ENCODE data around the gene P4HB. TPM values are rescaled to one million over a fixed set of nuclear protein-coding genes. Genes with fewer than 3 reads are reported as not detected.

The P4HB gene
- total RNA-seq, 1 experiment from 2014 or later: 777 TPM

DNA sequence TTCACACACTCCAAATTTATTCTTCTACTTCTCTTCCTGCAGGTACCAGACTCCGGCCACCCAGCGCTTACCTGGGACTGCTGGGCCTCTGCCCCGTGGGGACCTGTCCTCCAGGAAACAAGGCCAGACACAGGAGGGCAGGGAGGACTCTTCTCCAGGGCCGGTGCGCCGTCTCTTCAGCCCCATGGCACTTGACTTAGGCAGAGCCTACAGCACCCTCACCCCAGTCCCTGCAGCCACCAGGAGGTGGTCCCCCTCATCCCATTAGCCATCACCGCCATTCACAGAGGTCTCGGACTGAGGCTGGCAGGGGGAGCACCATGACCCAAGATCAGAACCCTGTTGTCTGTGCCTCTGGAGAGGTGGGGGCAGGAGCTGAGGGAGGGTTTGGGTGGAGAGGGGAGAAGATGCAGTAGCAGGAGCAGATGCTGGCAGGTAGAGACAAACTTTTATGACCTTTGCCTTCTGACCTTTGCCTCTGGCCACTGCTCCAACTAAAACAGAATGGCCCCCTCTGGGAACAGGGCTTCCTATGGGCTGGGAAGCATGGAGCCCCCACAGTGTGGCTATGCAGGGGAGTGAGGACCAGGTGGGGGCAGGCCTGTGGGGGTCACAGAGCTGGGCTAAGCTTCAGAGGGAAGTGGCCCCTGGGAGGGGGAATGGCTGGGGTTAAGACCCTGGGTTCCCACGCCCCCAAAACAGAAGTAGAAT lies 58.1 kb downstream of the P4HB start:
- Mint-ChIP-seq H3K27ac (ENCODE audit: unreplicated experiment) (no peak overlapping the region), H3K4me3 (ENCODE audit: low read depth, unreplicated experiment) (no peak overlapping the region), H3K9me3 (ENCODE audit: low read depth, unreplicated experiment) (no peaks in the 10 kb centered on the region), H3K36me3 (ENCODE audit: insufficient read depth, unreplicated experiment) (peaks cover 6% of the 10 kb centered on the region), H3K4me1 (ENCODE audit: low read depth, unreplicated experiment) (peaks cover 8% of the 10 kb centered on the region), H3K27me3 (ENCODE audit: unreplicated experiment) (peaks cover 79% of the 10 kb centered on the region)
- TF ChIP-seq, protein P1, sequence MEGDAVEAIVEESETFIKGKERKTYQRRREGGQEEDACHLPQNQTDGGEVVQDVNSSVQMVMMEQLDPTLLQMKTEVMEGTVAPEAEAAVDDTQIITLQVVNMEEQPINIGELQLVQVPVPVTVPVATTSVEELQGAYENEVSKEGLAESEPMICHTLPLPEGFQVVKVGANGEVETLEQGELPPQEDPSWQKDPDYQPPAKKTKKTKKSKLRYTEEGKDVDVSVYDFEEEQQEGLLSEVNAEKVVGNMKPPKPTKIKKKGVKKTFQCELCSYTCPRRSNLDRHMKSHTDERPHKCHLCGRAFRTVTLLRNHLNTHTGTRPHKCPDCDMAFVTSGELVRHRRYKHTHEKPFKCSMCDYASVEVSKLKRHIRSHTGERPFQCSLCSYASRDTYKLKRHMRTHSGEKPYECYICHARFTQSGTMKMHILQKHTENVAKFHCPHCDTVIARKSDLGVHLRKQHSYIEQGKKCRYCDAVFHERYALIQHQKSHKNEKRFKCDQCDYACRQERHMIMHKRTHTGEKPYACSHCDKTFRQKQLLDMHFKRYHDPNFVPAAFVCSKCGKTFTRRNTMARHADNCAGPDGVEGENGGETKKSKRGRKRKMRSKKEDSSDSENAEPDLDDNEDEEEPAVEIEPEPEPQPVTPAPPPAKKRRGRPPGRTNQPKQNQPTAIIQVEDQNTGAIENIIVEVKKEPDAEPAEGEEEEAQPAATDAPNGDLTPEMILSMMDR (IDR thresholded peaks at IDR 0.05; ENCODE audit: unreplicated experiment): no peak
- CTCF ChIA-PET: interaction anchor here (0.6 kb wide), 1 partner anchor 67 kb away, joined by 3 read pairs; no protein-coding TSS in a partner anchor
- intact Hi-C loops (cut with micrococcal nuclease; ENCODE audit: unreplicated experiment): no loop called here
- no peak for DNase-seq
- no TSS peak for BruUV-seq (replicated peaks)

DNA sequence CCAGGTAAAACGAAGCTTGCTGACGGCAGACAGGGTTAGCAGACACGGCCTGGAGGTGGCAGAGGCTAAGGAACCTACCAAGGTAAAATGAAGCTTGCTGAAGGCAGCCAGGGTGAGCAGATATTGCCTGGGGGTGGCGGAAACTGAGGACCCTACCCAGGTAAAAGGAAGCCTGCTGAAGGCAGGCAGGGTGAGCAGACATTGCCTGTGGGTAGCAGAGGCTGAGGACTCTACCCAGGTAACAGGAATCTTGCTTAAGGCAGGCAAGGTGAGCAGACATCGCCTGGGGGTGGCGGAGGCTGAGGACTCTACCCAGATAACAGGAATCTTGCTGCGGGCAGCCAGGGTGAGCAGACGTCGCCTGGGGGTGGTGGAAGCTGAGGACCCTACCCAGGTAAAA lies 59.0 kb downstream of the P4HB start:
- TF ChIP-seq, protein P1 (IDR thresholded peaks at IDR 0.05; ENCODE audit: unreplicated experiment): no peak
- peaks cover 70% of the 10 kb centered on the region for H3K27me3 Mint-ChIP-seq (ENCODE audit: unreplicated experiment)
- peaks cover 8% of the 10 kb centered on the region for H3K4me1 Mint-ChIP-seq (ENCODE audit: low read depth, unreplicated experiment)
- no peak overlapping the region for H3K27ac Mint-ChIP-seq (ENCODE audit: unreplicated experiment)
- peaks cover 6% of the 10 kb centered on the region for H3K36me3 Mint-ChIP-seq (ENCODE audit: insufficient read depth, unreplicated experiment)
- CTCF ChIA-PET: no interaction called here
- H3K9me3 Mint-ChIP-seq (ENCODE audit: low read depth, unreplicated experiment): no peaks in the 10 kb centered on the region
- no peak for DNase-seq
- BruUV-seq (replicated peaks): no TSS peak
- intact Hi-C loops (cut with micrococcal nuclease; ENCODE audit: unreplicated experiment): no loop called here
- no peak overlapping the region for H3K4me3 Mint-ChIP-seq (ENCODE audit: low read depth, unreplicated experiment)

DNA sequence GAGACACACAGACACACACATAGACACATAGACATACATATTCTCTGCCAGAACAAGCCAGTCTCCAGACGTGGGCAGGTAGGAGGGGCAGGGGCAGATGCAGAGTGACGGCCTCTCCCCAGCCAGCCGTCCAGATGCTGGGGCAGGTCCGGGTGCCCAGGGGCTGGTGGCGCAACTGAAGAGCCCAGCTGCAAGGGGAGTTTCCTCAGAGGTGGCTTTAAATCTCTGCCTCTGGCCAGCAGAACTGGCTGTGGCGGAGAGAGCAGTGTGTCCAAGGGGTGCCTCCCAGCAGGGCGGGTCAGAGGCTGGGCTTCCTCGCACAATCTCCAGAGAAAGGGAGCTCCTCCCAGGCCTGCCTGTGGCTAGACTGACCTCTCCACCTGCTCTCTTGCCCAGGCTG lies 65.8 kb downstream of the P4HB start:
- H3K4me1 Mint-ChIP-seq (ENCODE audit: low read depth, unreplicated experiment): no peaks in the 10 kb centered on the region
- TF ChIP-seq, protein P1 (IDR thresholded peaks at IDR 0.05; ENCODE audit: unreplicated experiment): no peak
- CTCF ChIA-PET: interaction anchor here (0.8 kb wide), 1 partner anchor 59 kb away, joined by 3 read pairs; no protein-coding TSS in a partner anchor
- H3K4me3 Mint-ChIP-seq (ENCODE audit: low read depth, unreplicated experiment): no peak overlapping the region
- DNase-seq: no peak
- H3K27ac Mint-ChIP-seq (ENCODE audit: unreplicated experiment): no peak overlapping the region
- H3K36me3 Mint-ChIP-seq (ENCODE audit: insufficient read depth, unreplicated experiment): no peaks in the 10 kb centered on the region
- no peaks in the 10 kb centered on the region for H3K9me3 Mint-ChIP-seq (ENCODE audit: low read depth, unreplicated experiment)
- no TSS peak for BruUV-seq (replicated peaks)
- peaks cover 7% of the 10 kb centered on the region for H3K27me3 Mint-ChIP-seq (ENCODE audit: unreplicated experiment)
- intact Hi-C loops (cut with micrococcal nuclease; ENCODE audit: unreplicated experiment): no loop called here

DNA sequence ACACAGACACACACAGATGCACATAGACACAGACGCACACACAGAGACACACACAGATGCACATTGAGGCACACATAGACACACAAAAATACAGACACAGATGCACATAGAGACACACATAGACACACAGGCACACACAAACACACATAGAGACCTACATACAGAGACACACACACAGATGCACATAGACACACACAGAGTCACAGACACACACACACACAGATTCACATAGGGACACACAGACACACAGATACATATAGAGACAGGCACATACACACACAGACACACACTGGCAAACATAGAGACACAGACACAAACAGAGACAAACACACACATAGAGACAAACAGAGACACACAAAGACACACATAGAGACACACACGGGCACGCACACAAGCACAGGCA lies 66.3 kb downstream of the P4HB start:
- no peak overlapping the region for H3K27ac Mint-ChIP-seq (ENCODE audit: unreplicated experiment)
- no TSS peak for BruUV-seq (replicated peaks)
- no peaks in the 10 kb centered on the region for H3K9me3 Mint-ChIP-seq (ENCODE audit: low read depth, unreplicated experiment)
- no peak for DNase-seq
- CTCF ChIA-PET: interaction anchor here (0.8 kb wide), 1 partner anchor 59 kb away, joined by 3 read pairs; no protein-coding TSS in a partner anchor
- H3K27me3 Mint-ChIP-seq (ENCODE audit: unreplicated experiment): peaks cover 3% of the 10 kb centered on the region
- H3K36me3 Mint-ChIP-seq (ENCODE audit: insufficient read depth, unreplicated experiment): no peaks in the 10 kb centered on the region
- no peak overlapping the region for H3K4me3 Mint-ChIP-seq (ENCODE audit: low read depth, unreplicated experiment)
- no peaks in the 10 kb centered on the region for H3K4me1 Mint-ChIP-seq (ENCODE audit: low read depth, unreplicated experiment)
- intact Hi-C loops (cut with micrococcal nuclease; ENCODE audit: unreplicated experiment): no loop called here
- TF ChIP-seq, protein P1 (IDR thresholded peaks at IDR 0.05; ENCODE audit: unreplicated experiment): no peak

Other genes starting within 250 kb of the P4HB start
- 146 and 149 TPM in 2 replicates for gene NPLOC4, start 223.4 kb downstream of the P4HB start, total RNA-seq (2022)
- 2.9 and 4.2 TPM in 2 replicates for gene TSPAN10, start 223.3 kb downstream of the P4HB start, total RNA-seq (2022)
- not detected in 2 replicates for gene PDE6G, start 204.0 kb downstream of the P4HB start, total RNA-seq (2022)
- gene OXLD1, start 193.9 kb downstream of the P4HB start, total RNA-seq (2022): 36.5 and 39.5 TPM in 2 replicates
- 37.5 and 37.8 TPM in 2 replicates for gene CCDC137, start 193.8 kb downstream of the P4HB start, total RNA-seq (2022)
- 35.4 and 40.1 TPM in 2 replicates for gene ARL16, start 176.7 kb downstream of the P4HB start, total RNA-seq (2022)
- 160 and 167 TPM in 2 replicates for gene HGS, start 176.5 kb downstream of the P4HB start, total RNA-seq (2022)
- 94.7 and 101 TPM in 2 replicates for gene MRPL12, start 157.2 kb downstream of the P4HB start, total RNA-seq (2022)
- 66.5 and 72.3 TPM in 2 replicates for gene SLC25A10, start 148.3 kb downstream of the P4HB start, total RNA-seq (2022)
- gene GCGR, start 56.4 kb downstream of the P4HB start, total RNA-seq (2022): 0.78 TPM in 1 of 2 replicates, not detected in the other
- gene MCRIP1, start 27.2 kb downstream of the P4HB start, total RNA-seq (2022): 37.3 and 38.5 TPM in 2 replicates
- gene PPP1R27, start 25.5 kb downstream of the P4HB start, total RNA-seq (2022): not detected in 2 replicates
- 273 and 288 TPM in 2 replicates for gene ARHGDIA, start 10.8 kb upstream of the P4HB start, total RNA-seq (2022)
- gene ALYREF, start 31.1 kb upstream of the P4HB start, total RNA-seq (2022): 118 and 122 TPM in 2 replicates
- 110 and 113 TPM in 2 replicates for gene ANAPC11, start 31.2 kb upstream of the P4HB start, total RNA-seq (2022)
- gene NPB, start 41.7 kb upstream of the P4HB start, total RNA-seq (2022): 0.27 and 0.47 TPM in 2 replicates
- 58.4 and 60.9 TPM in 2 replicates for gene PCYT2, start 50.9 kb upstream of the P4HB start, total RNA-seq (2022)
- 50.3 and 56.0 TPM in 2 replicates for gene SIRT7, start 57.6 kb upstream of the P4HB start, total RNA-seq (2022)
- gene MAFG, start 67.2 kb upstream of the P4HB start, total RNA-seq (2022): 36.1 and 37.9 TPM in 2 replicates
- 102 and 105 TPM in 2 replicates for gene PYCR1, start 76.8 kb upstream of the P4HB start, total RNA-seq (2022)
- gene MYADML2, start 86.7 kb upstream of the P4HB start, total RNA-seq (2022): not detected in 2 replicates
- not detected in 2 replicates for gene NOTUM, start 100.7 kb upstream of the P4HB start, total RNA-seq (2022)
- 37.7 and 43.5 TPM in 2 replicates for gene ASPSCR1, start 117.1 kb upstream of the P4HB start, total RNA-seq (2022)
- 84.4 and 86.9 TPM in 2 replicates for gene CENPX, start 162.3 kb upstream of the P4HB start, total RNA-seq (2022)
- 31.2 and 32.6 TPM in 2 replicates for gene LRRC45, start 162.8 kb upstream of the P4HB start, total RNA-seq (2022)
- gene RAC3, start 171.1 kb upstream of the P4HB start, total RNA-seq (2022): 8.0 and 9.3 TPM in 2 replicates
- gene DCXR, start 177.2 kb upstream of the P4HB start, total RNA-seq (2022): 87.8 and 95.3 TPM in 2 replicates
- gene RFNG, start 191.3 kb upstream of the P4HB start, total RNA-seq (2022): 26.4 and 33.5 TPM in 2 replicates
- gene GPS1, start 191.4 kb upstream of the P4HB start, total RNA-seq (2022): 114 and 115 TPM in 2 replicates
- 132 and 146 TPM in 2 replicates for gene DUS1L, start 205.3 kb upstream of the P4HB start, total RNA-seq (2022)
- gene FASN, start 237.7 kb upstream of the P4HB start, total RNA-seq (2022): 346 and 372 TPM in 2 replicates